IMR-90 (cell line): ENCODE results near the gene SCAF1. TPM values are rescaled to one million over a fixed set of nuclear protein-coding genes. Genes with fewer than 3 reads are reported as not detected.
A peak's percentile ranks its signal among the peaks of the same experiment; 100 is the strongest.

Experiments used
- ATAC-seq: fragments of 200-7000 bp; cut with Tn5 transposase; 2 replicates; pipeline ENCODE4 v1.9.1; 2020; ENCODE audit warnings: low read depth, mild to moderate bottlenecking, moderate library complexity
- BruUV-seq: library from RNA; stranded (reverse); fragments of 400-500 nt; replicated peaks from 2 replicates; lab custom pipeline; 2021; lab: Mats Ljungman, UMichigan
- CTCF ChIA-PET: fragments of 300-600 bp; formaldehyde crosslinking; extraction: SDS; loops from one replicate; lab custom pipeline; 2021; ENCODE audit warnings: antibody characterized with exemption; lab: Yijun Ruan, JAX
- POLR2A ChIA-PET: fragments of 300-600 bp; sonication (Branson Sonifier 250); formaldehyde crosslinking; loops from one replicate; lab custom pipeline; 2022; ENCODE audit warnings: antibody characterized with exemption; ENCODE audit not compliant: unreplicated experiment; lab: Charles Lee
- DNase-seq: peaks from one replicate; pipeline ENCODE4 v3.0.0; 2013
- H2AFZ ChIP-seq: replicated peaks from 2 replicates; pipeline ENCODE3; 2013; ENCODE audit warnings: low read length, mild to moderate bottlenecking; ENCODE audit not compliant: poor library complexity
- H2AK5ac ChIP-seq: 2 replicates; pipeline ENCODE4 v1.6.1; 2013; ENCODE audit warnings: low read depth, low read length, inconsistent platforms
- H2AK9ac ChIP-seq: replicated peaks from 2 replicates; pipeline ENCODE3; 2013; ENCODE audit warnings: mild to moderate bottlenecking, low read depth, low read length, moderate library complexity; ENCODE audit not compliant: poor library complexity
- H2BK120ac ChIP-seq: 2 replicates; pipeline ENCODE4 v1.6.1; 2013; ENCODE audit warnings: low read depth, low read length, inconsistent platforms
- H2BK15ac ChIP-seq: 3 replicates; pipeline ENCODE4 v1.6.1; 2013; ENCODE audit warnings: low read depth, low read length, inconsistent platforms
- H2BK20ac ChIP-seq: 2 replicates; pipeline ENCODE4 v1.6.1; 2013; ENCODE audit warnings: low read depth, mild to moderate bottlenecking, inconsistent platforms, low read length, moderate library complexity
- H2BK5ac ChIP-seq: 2 replicates; pipeline ENCODE4 v1.6.1; 2013; ENCODE audit warnings: mild to moderate bottlenecking, low read depth, low read length, inconsistent platforms; ENCODE audit not compliant: poor library complexity, severe bottlenecking
- H3K14ac ChIP-seq: replicated peaks from 2 replicates; pipeline ENCODE4 v1.6.1; 2013; ENCODE audit warnings: low read depth, low read length, inconsistent platforms
- H3K18ac ChIP-seq: 2 replicates; pipeline ENCODE4 v1.6.1; 2013; ENCODE audit warnings: low read depth, low read length, control low read depth
- H3K23ac ChIP-seq: 2 replicates; pipeline ENCODE4 v1.6.1; 2013; ENCODE audit warnings: low read depth, low read length, inconsistent platforms
- H3K27ac ChIP-seq: 2 replicates; pipeline ENCODE4 v1.5.1; 2013; ENCODE audit warnings: mild to moderate bottlenecking, control low read depth, low read length; ENCODE audit not compliant: insufficient read depth
- H3K27me3 ChIP-seq: 2 replicates; pipeline ENCODE4 v1.6.1; 2013; ENCODE audit warnings: low read length; ENCODE audit not compliant: control insufficient read depth, insufficient read depth
- H3K36me3 ChIP-seq: 2 replicates; pipeline ENCODE4 v1.6.1; 2013; ENCODE audit warnings: low read length, mixed read lengths; ENCODE audit not compliant: control insufficient read depth, insufficient read depth
- H3K4ac ChIP-seq: 2 replicates; pipeline ENCODE4 v1.6.1; 2013; ENCODE audit warnings: low read depth, low read length, inconsistent platforms
- H3K4me1 ChIP-seq: 2 replicates; pipeline ENCODE4 v1.6.1; 2013; ENCODE audit warnings: low read length, mixed read lengths; ENCODE audit not compliant: control insufficient read depth, insufficient read depth
- H3K4me2 ChIP-seq: 2 replicates; pipeline ENCODE4 v1.6.1; 2013; ENCODE audit warnings: low read depth, mild to moderate bottlenecking, control low read depth, low read length, moderate library complexity
- H3K4me3 ChIP-seq: 2 replicates; pipeline ENCODE4 v1.5.1; 2013; ENCODE audit warnings: low read depth, mild to moderate bottlenecking, control low read depth, low read length, moderate library complexity; ENCODE audit not compliant: insufficient read depth
- H3K56ac ChIP-seq: 2 replicates; pipeline ENCODE4 v1.6.1; 2013; ENCODE audit warnings: low read length, inconsistent platforms; ENCODE audit not compliant: insufficient read depth; ENCODE audit errors: extremely low read depth
- H3K79me1 ChIP-seq, 2 experiments: 2 replicates each; pipeline ENCODE4 v1.6.1; 2013; ENCODE audit warnings: low read length in 2 of 2, inconsistent platforms in 1 of 2, low read depth in 1 of 2
- H3K9ac ChIP-seq: 2 replicates; pipeline ENCODE4 v1.6.1; 2013; ENCODE audit warnings: low read depth, low read length, control low read depth
- H3K9me1 ChIP-seq: 2 replicates; pipeline ENCODE4 v1.6.1; 2013; ENCODE audit warnings: low read length, inconsistent platforms; ENCODE audit not compliant: insufficient read depth
- H3K9me3 ChIP-seq: 2 replicates; pipeline ENCODE4 v1.6.1; 2013; ENCODE audit warnings: low read length; ENCODE audit not compliant: control insufficient read depth, insufficient read depth
- H4K20me1 ChIP-seq: 2 replicates; pipeline ENCODE4 v1.6.1; 2013; ENCODE audit warnings: low read length, inconsistent platforms; ENCODE audit not compliant: insufficient read depth
- H4K5ac ChIP-seq: 2 replicates; pipeline ENCODE4 v1.6.1; 2013; ENCODE audit warnings: mild to moderate bottlenecking, low read depth, low read length, control low read depth
- H4K8ac ChIP-seq, 2 experiments: 2 replicates each; pipeline ENCODE4 v1.6.1; 2013; ENCODE audit warnings: low read depth in 2 of 2, low read length in 2 of 2, control low read depth in 1 of 2, inconsistent platforms in 1 of 2
- H4K91ac ChIP-seq: 2 replicates; pipeline ENCODE4 v1.6.1; 2013; ENCODE audit warnings: low read depth, low read length, inconsistent platforms; ENCODE audit not compliant: insufficient read depth
- CEBPB ChIP-seq: IDR thresholded peaks from 2 replicates; pipeline ENCODE4 v1.6.1; 2012; ENCODE audit warnings: low read depth, low read length, improper control_type of control experiment
- RCOR1 ChIP-seq: IDR thresholded peaks from 2 replicates; pipeline ENCODE4 v1.6.1; 2012; ENCODE audit warnings: mild to moderate bottlenecking, low read length, improper control_type of control experiment; ENCODE audit not compliant: insufficient replicate concordance
- WGBS, 2 experiments: methylation state at CpG; one replicate each; pipeline versions ENCODE4 v1.1.5 to v1.1.7; 2013; ENCODE audit warnings: missing lambda C conversion rate in 2 of 2; ENCODE audit not compliant: insufficient read length in 1 of 2; ENCODE audit errors: extremely low coverage in 2 of 2; 5-methylcytosine and 5-hydroxymethylcytosine counted together
- dilution Hi-C: fragments of 300-500 bp; cut with HindIII; formaldehyde crosslinking; loops from one replicate; pipeline ENCODE4 v1.14.3; 2018; ENCODE audit warnings: low sequenced_read_pairs; ENCODE audit not compliant: unreplicated experiment
- in situ Hi-C: fragments of 300-500 bp; cut with MboI; formaldehyde crosslinking; loops from 3 replicates; pipeline ENCODE4 v1.14.3; 2019; ENCODE audit warnings: low sequenced_read_pairs, inconsistent platforms, mixed read lengths
- intact Hi-C: fragments of 100-400 bp; cut with micrococcal nuclease; formaldehyde crosslinking; loops from 2 replicates; pipeline ENCODE4 v1.10.0; 2022
- polyA plus RNA-seq, 3 experiments: library from polyadenylated mRNA; depleted of rRNA; stranded (reverse); fragments of >200 nt; gene quantifications; 2 replicates each; pipeline ENCODE4 v1.2.3, GENCODE V29; 2012; ENCODE audit warnings: low replicate concordance in 1 of 3
- total RNA-seq: library from RNA; depleted of rRNA; stranded (reverse); fragments of >200 nt; gene quantifications from 2 replicates; pipeline ENCODE4 v1.2.3, GENCODE V29; 2012

SCAF1 gene
- total and polyA plus RNA-seq, 2 of the 4 experiments (the other 2 are of a cell fraction) = 2.2 to 14.8 TPM

- no peak overlapping the region for H2BK20ac ChIP-seq
- no TSS peak for BruUV-seq
- no peak overlapping the region for H4K8ac ChIP-seq
- no peaks in the 10 kb centered on the region for H3K27me3 ChIP-seq
- H3K27ac ChIP-seq = no peak overlapping the region
- H3K9me1 ChIP-seq = no peaks in the 10 kb centered on the region
- no peak overlapping the region for H3K4me2 ChIP-seq
- no peaks in the 10 kb centered on the region; the same call in 1 of the 2 replicates for H3K4me1 ChIP-seq
- no peak overlapping the region for H4K91ac ChIP-seq
- no peak overlapping the region for H3K23ac ChIP-seq
- no peak overlapping the region for H3K14ac ChIP-seq
- no peak overlapping the region for H3K18ac ChIP-seq
- no peaks in the 10 kb centered on the region for H3K9me3 ChIP-seq
- H2AK9ac ChIP-seq = peak overlapping the region; percentile 10
- no peak overlapping the region for H3K4me3 ChIP-seq
- H4K5ac ChIP-seq = no peak overlapping the region
- 94% methylated on average over 13 of the region's 22 CpGs; no CpG with 5 or more reads in 1 of the 2 experiments for WGBS, 2 experiments
- dilution Hi-C loops (no loop called here), intact Hi-C loops (no loop called here), in situ Hi-C loops (no loop called here)
- no peak for TF ChIP-seq RCOR1
- TF ChIP-seq CEBPB = no peak
- ChIA-PET POLR2A (no interaction called here), CTCF (no interaction called here)
- no peaks in the 10 kb centered on the region for H4K20me1 ChIP-seq
- peaks cover 41% of the 10 kb centered on the region for H3K36me3 ChIP-seq
- no peak overlapping the region for H3K56ac ChIP-seq
- H2AFZ ChIP-seq = no peak overlapping the region
- no peak overlapping the region for H2BK5ac ChIP-seq
- no peak for DNase-seq
- no peak overlapping the region for H3K9ac ChIP-seq
- no peak for ATAC-seq
- H2BK15ac ChIP-seq = no peak overlapping the region
- H2AK5ac ChIP-seq = no peak overlapping the region
- no peaks in the 10 kb centered on the region for H3K79me1 ChIP-seq
- H2BK120ac ChIP-seq = no peak overlapping the region
- H3K4ac ChIP-seq = no peak overlapping the region; the same call in 1 of the 2 replicates
Observed at GRCh38 chr19:49704888-49705642, 63.1 kb downstream of the SCAF1 start.
